Brain microvascular endothelial cell (primary cell): ENCODE measurements around the gene PXDN.
"Not testable (repeated sequence)": the region's sequence is repeated elsewhere in the genome, so short reads cannot be mapped to it uniquely, and the experiment has no call there.

Experiments
- DNase-seq: peaks from one replicate; pipeline ENCODE4 v3.0.0-alpha.2; 2020
- H3K27ac ChIP-seq: fragments of 250-450 bp; sonication (Bioruptor Pico); 2 replicates; pipeline ENCODE4 v1.5.1; 2020; ENCODE audit warnings: mild to moderate bottlenecking, moderate library complexity
- H3K27me3 ChIP-seq: fragments of 250-450 bp; sonication (Bioruptor Pico); replicated peaks from 2 replicates; pipeline ENCODE4 v1.5.1; 2020; ENCODE audit warnings: mild to moderate bottlenecking
- H3K36me3 ChIP-seq: fragments of 250-450 bp; sonication (Bioruptor Pico); replicated peaks from 2 replicates; pipeline ENCODE4 v1.5.1; 2020; ENCODE audit warnings: mild to moderate bottlenecking
- H3K4me3 ChIP-seq: 2 replicates; pipeline ENCODE4 v1.5.1; 2011; ENCODE audit warnings: low read depth, mild to moderate bottlenecking, control low read depth, low read length, moderate library complexity
- in situ Hi-C: cut with HindIII; loops from 2 replicates; pipeline ENCODE4 v1.10.0; 2017; ENCODE audit warnings: low sequenced_read_pairs, low pct_ligation_motif_present
- TF ChIP-seq, protein P1 (sequence below): IDR thresholded peaks from 2 replicates; pipeline ENCODE4 v1.5.1; 2011; ENCODE audit warnings: low read depth, mild to moderate bottlenecking, moderate library complexity, low read length, control low read depth, inconsistent platforms; ENCODE audit errors: missing control alignments

Gene PXDN

DNA sequence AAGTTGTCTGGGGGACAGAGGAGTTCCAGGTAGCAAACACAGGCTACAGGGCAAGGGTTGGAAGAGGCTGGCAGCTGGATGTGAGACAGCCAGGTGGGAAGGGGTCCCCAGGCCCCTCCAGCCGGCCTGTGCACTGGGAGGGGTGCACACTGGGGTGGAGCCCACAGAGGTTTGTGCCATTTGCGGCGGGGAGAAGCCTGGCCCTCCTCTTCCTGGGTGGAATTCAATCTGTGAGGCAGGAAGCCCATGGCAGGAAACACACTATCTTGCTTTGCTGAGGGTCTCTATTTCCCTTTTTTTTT, 63.3 kb downstream of the PXDN start:
- H3K4me3 ChIP-seq = no peak overlapping the region
- in situ Hi-C loops = no loop called here
- TF ChIP-seq, protein P1, sequence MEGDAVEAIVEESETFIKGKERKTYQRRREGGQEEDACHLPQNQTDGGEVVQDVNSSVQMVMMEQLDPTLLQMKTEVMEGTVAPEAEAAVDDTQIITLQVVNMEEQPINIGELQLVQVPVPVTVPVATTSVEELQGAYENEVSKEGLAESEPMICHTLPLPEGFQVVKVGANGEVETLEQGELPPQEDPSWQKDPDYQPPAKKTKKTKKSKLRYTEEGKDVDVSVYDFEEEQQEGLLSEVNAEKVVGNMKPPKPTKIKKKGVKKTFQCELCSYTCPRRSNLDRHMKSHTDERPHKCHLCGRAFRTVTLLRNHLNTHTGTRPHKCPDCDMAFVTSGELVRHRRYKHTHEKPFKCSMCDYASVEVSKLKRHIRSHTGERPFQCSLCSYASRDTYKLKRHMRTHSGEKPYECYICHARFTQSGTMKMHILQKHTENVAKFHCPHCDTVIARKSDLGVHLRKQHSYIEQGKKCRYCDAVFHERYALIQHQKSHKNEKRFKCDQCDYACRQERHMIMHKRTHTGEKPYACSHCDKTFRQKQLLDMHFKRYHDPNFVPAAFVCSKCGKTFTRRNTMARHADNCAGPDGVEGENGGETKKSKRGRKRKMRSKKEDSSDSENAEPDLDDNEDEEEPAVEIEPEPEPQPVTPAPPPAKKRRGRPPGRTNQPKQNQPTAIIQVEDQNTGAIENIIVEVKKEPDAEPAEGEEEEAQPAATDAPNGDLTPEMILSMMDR = no peak
- H3K27me3 ChIP-seq = no peaks in the 10 kb centered on the region
- peaks cover 55% of the 10 kb centered on the region for H3K36me3 ChIP-seq
- DNase-seq = no peak
- no peak overlapping the region for H3K27ac ChIP-seq

DNA sequence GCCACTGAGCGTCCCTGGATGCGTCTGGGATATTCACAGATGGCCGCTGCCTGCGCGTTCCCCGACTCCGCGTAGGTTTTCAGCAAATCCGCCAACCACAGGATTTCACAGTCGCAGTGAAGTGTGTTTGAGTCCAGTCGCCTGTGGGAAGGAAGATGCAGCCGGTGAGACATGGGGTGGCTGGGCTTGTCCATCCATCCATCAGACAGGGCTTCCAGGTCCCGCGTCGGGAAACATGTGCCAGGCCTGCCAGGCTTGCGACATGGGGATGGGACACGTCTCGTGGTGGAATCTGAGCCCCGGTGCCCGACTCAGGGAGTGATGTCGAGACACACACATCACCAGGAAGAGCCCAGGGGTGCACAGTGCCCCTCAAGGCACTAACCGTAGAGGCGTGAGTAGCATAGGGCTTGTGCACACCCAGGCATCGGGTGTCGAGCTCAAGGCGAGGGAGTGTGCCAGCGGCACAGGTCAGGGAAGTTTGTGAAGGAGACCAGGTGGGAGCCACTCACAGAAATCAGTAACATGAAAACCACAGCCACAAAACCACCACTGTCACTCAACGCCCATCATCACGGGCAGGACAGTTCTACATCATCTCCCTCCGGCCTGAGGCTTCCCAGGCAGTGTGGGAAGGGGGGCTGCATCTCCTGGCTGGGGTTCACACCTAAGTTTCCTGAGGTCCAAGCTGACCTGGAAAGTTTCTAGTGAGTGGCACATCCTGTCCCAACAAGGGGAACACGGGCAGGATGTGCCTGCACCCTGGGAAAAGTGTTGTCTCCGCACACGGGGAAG, 63.9 kb downstream of the PXDN start:
- Histone ChIP-seq H3K27ac (no peak overlapping the region), H3K4me3 (no peak overlapping the region), H3K27me3 (no peaks in the 10 kb centered on the region), H3K36me3 (peaks cover 55% of the 10 kb centered on the region)
- in situ Hi-C loops = no loop called here
- no peak for DNase-seq
- TF ChIP-seq, protein P1 = no peak

DNA sequence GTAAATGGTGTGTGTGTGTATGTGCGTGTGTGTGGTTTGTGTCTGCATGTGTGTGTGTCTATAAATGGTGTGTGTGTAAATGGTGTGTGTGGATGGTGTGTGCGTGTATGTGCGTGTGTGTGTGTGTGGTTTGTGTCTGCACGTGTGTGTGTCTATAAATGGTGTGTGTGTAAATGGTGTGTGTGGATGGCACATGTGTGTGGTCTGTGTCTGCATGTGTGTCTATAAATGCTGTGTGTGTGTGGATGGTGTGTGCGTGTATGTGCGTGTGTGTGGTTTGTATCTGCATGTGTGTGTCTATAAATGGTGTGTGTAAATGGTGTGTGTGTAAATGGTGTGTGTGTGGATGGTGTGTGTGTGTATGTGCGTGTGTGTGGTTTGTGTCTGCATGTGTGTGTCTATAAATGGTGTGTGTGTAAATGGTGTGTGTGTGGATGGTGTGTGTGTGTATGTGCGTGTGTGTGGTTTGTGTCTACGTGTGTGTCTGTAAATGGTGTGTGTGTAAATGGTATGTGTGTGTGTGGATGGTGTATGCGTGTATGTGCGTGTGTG, 64.8 kb downstream of the PXDN start:
- H3K27ac ChIP-seq, H3K4me3 ChIP-seq, in situ Hi-C loops, H3K27me3 ChIP-seq, DNase-seq: not testable (repeated sequence)
- H3K36me3 ChIP-seq = peaks cover 56% of the 10 kb centered on the region

DNA sequence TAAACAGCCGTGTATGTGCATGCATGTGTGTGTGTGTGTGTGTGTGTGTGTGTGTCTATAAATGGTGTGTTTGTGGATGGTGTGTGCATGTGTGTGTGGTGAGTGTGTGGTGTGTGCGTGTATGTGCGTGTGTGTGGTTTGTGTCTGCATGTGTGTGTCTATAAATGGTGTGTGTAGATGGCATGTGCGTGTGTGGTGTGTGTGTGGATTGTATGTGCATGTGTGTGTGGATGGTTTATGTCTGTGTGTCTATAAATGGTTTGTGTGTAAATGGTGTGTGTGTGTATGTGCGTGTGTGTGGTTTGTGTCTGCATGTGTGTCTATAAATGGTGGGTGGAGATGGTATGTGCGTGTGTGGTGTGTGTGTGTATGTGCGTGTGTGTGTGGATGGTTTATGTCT, 65.2 kb downstream of the PXDN start:
- H3K27ac ChIP-seq, H3K27me3 ChIP-seq, in situ Hi-C loops, DNase-seq, H3K4me3 ChIP-seq: not testable (repeated sequence)
- H3K36me3 ChIP-seq = peaks cover 56% of the 10 kb centered on the region

DNA sequence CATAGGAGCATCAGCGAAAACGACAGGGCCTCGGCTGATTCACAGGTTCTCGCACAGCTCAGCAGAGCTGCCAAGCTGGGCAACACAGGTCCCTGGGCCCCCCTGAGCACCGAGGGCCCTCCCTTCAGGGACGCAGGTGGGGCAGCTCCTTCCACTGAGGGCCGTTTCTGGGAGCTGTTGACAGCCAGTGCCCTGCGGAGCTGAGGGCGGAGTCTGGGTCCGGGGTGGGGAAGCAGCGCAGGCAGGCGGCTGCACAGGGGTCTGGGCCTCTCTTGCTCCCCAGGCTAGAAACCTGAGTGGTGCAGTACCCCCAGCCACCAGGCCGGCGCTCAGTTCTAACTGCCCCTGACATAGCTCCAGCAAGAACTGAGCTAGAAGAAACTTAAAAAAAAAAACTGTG, 65.7 kb downstream of the PXDN start:
- in situ Hi-C loops = no loop called here
- peaks cover 58% of the 10 kb centered on the region for H3K36me3 ChIP-seq
- no peak overlapping the region for H3K4me3 ChIP-seq
- TF ChIP-seq, protein P1 = no peak
- H3K27me3 ChIP-seq = no peaks in the 10 kb centered on the region
- no peak for DNase-seq
- no peak overlapping the region for H3K27ac ChIP-seq

DNA sequence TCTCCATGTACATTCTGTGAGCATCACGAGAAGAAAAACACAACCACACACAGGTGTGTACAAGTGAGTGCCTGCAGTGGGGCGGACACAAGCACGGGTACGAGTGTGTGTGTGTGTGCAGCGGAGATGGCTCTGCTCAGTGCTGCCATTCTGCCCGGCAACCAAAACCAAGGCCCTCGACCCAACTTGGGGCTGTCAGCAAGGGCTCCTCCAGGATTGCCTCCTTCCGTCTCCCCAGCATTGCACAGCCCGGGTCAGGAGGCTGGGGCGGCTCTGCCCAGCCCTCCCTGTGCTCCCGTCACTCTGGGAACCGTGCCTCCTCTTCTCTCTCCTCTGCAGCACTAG, 66.5 kb downstream of the PXDN start:
- Histone ChIP-seq H3K27ac (no peak overlapping the region), H3K4me3 (no peak overlapping the region), H3K27me3 (no peaks in the 10 kb centered on the region), H3K36me3 (peaks cover 64% of the 10 kb centered on the region)
- TF ChIP-seq, protein P1 = no peak
- no peak for DNase-seq
- in situ Hi-C loops = no loop called here
